ENCODE results near the gene ESD.

ESD gene

DNA sequence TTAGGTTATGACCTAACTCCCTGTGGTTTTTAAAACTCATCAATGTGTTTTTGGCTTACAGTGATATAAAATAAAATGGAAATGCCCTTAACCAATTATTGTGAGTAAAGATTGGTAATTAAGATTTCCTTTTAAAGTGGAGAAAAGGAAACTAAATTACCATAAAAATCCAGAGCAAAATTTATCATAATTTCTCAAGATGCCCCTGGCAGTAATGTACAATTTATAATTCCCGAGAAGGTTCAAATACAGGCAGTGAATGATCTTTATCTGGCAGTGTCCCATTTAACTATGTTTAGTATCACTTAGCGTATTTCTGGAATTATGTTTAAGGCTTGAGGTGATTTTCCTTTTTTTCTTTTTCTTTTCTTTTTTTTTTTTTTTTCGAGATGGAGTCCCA lies 61.5 kb downstream of the ESD start:
- DNase-seq (ENCODE audit: low read depth) = no peak
- no peak overlapping the region for H3K4me3 ChIP-seq (ENCODE audit: control insufficient read depth, low read depth, low read length)
- TF ChIP-seq, protein P1, sequence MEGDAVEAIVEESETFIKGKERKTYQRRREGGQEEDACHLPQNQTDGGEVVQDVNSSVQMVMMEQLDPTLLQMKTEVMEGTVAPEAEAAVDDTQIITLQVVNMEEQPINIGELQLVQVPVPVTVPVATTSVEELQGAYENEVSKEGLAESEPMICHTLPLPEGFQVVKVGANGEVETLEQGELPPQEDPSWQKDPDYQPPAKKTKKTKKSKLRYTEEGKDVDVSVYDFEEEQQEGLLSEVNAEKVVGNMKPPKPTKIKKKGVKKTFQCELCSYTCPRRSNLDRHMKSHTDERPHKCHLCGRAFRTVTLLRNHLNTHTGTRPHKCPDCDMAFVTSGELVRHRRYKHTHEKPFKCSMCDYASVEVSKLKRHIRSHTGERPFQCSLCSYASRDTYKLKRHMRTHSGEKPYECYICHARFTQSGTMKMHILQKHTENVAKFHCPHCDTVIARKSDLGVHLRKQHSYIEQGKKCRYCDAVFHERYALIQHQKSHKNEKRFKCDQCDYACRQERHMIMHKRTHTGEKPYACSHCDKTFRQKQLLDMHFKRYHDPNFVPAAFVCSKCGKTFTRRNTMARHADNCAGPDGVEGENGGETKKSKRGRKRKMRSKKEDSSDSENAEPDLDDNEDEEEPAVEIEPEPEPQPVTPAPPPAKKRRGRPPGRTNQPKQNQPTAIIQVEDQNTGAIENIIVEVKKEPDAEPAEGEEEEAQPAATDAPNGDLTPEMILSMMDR (IDR thresholded peaks at IDR 0.05; ENCODE audit: control insufficient read depth, insufficient read depth, low read depth, low read length, missing control alignments) = no peak

- no peak for DNase-seq (ENCODE audit: low read depth)
- no peak overlapping the region for H3K4me3 ChIP-seq (ENCODE audit: control insufficient read depth, low read depth, low read length)
- TF ChIP-seq, protein P1 (IDR thresholded peaks at IDR 0.05; ENCODE audit: control insufficient read depth, insufficient read depth, low read depth, low read length, missing control alignments) = no peak
These were observed 65.4 kb downstream of the ESD start for GRCh38 chr13:46731535-46731934.

DNA sequence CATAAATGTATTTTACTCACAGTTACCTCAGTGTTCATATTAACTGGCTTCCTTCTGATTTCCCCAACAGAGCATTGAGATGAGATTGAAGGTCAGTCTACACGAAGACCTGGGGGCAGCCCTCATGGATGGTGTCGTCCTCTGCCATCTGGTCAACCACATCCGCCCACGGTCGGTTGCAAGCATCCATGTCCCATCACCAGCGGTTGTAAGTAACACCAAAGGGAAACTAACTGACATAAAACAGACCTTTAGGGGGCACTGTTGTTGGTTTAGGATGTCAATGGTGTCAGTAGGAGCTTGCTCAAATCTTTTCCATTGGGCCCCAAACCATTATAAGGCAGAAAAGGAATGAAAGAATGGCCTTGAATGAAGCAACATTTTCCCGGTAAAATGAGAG lies 68.2 kb downstream of the ESD start:
- TF ChIP-seq, protein P1 (IDR thresholded peaks at IDR 0.05; ENCODE audit: control insufficient read depth, insufficient read depth, low read depth, low read length, missing control alignments) = peak; percentile 15
- no peak overlapping the region for H3K4me3 ChIP-seq (ENCODE audit: control insufficient read depth, low read depth, low read length)
- no peak for DNase-seq (ENCODE audit: low read depth)

- DNase-seq (ENCODE audit: low read depth) = no peak
- TF ChIP-seq, protein P1 (IDR thresholded peaks at IDR 0.05; ENCODE audit: control insufficient read depth, insufficient read depth, low read depth, low read length, missing control alignments) = no peak
- no peak overlapping the region for H3K4me3 ChIP-seq (ENCODE audit: control insufficient read depth, low read depth, low read length)
These were observed 70.6 kb downstream of the ESD start for GRCh38 chr13:46726347-46726746.
